Pons (tissue), 1 donor: Measurements from ENCODE around the gene SLC7A6OS.
"Not testable (repeated sequence)": the region's sequence is repeated elsewhere in the genome, so short reads cannot be mapped to it uniquely, and the experiment has no call there.

Source experiments
- DNase-seq: peaks from one replicate; pipeline ENCODE4 v3.0.0-alpha.2; 2016; ENCODE audit warnings: low spot score

The SLC7A6OS gene

DNA sequence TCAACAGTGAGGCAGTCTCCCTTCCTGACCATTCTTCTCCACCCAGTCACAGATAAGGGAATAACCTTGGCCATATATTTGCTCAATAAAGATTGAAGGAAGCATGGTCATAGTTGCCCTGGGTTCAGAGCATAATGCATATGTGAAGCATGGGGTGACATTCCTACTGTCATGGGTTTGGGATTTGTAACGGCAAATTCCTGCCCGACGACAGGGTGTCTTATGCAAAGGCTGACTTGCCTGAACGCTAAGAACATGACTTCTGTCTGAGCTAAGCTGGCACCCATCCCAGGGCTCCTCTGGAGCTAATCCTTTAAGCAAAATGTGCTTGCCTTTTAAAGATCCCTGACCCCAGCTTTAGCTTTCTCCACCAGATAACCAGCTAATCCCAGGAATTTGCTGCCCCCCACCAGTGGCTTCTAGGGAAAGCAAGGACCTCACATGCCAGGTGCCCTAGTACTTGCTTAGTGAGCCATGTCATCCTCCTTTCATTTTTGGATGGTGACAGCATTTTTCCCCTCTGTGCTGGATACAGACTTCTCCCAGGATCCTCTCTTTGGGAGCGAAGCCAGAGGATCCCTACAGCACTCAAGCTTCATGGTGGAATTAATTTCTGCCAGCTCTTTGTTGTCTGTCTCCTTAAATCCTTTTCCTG lies 11.7 kb downstream of the SLC7A6OS start:
- no peak for DNase-seq

- no peak for DNase-seq
Measured at GRCh38 chr16:68298312-68298711, 12.4 kb downstream of the SLC7A6OS start.

- DNase-seq = no peak
Measured at GRCh38 chr16:68297908-68298307, 12.8 kb downstream of the SLC7A6OS start.

- no peak for DNase-seq
Measured at GRCh38 chr16:68296693-68297092, 14.1 kb downstream of the SLC7A6OS start.

DNA sequence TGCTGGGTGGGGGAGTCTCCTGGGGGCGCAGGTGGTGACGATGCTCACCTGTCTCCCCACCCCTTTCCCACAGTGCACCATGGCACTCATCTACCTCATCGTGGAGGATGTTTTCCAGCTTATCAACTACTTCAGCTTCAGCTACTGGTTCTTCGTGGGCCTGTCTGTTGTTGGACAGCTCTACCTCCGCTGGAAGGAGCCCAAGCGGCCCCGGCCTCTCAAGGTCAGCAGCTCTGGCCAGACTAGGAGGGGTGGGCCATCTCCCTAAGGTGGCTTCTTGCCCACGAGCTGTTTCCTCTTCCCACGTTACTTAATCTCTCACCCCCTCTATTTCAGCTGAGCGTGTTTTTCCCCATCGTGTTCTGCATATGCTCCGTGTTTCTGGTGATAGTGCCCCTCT lies 14.5 kb downstream of the SLC7A6OS start:
- no peak for DNase-seq

GRCh38 chr16:68292425-68292824 lies 18.3 kb downstream of the SLC7A6OS start:
- DNase-seq = no peak

DNA sequence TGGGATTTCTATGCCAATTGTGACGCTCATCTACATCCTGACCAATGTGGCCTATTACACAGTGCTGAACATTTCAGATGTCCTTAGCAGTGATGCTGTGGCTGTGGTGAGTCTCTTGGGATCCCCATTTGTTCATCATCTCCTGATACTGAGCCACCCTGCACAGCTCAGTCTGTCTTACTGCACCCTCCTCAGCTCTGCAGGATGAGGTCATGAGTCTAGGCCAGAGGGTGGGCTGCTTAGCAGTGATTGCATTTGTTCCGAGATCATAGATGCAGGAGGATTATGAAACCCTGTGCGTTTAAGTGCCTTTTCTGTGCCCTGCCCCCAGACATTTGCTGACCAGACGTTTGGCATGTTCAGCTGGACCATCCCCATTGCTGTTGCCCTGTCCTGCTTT lies 19.5 kb downstream of the SLC7A6OS start:
- DNase-seq = no peak

DNA sequence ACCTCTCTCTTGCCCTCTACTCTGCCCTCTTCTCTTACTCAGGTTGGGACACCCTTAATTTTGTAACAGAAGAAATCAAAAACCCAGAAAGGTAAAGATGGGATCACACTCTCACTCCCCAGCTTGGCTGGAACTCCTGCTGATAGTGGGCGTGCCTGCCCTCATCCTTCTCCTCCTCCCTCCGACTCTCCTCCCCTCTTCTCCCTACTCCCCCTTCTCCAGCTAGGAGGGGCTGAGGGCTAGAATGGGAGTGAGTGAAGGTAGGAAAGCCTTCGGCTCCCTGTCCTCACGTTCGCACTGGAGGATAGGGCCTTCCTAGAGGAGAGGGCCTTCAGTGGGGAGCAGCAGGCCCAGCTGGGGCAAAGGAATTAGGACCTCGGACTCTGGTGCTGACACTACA lies 20.3 kb downstream of the SLC7A6OS start:
- DNase-seq = no peak

- DNase-seq = no peak
Measured at GRCh38 chr16:68289621-68290329, 21.0 kb downstream of the SLC7A6OS start.

- DNase-seq = no peak
Measured at GRCh38 chr16:68289202-68289601, 21.5 kb downstream of the SLC7A6OS start.

- DNase-seq = not testable (repeated sequence)
Measured at GRCh38 chr16:68288796-68289195, 21.9 kb downstream of the SLC7A6OS start.

GRCh38 chr16:68288252-68288650 lies 22.5 kb downstream of the SLC7A6OS start:
- no peak for DNase-seq

DNA sequence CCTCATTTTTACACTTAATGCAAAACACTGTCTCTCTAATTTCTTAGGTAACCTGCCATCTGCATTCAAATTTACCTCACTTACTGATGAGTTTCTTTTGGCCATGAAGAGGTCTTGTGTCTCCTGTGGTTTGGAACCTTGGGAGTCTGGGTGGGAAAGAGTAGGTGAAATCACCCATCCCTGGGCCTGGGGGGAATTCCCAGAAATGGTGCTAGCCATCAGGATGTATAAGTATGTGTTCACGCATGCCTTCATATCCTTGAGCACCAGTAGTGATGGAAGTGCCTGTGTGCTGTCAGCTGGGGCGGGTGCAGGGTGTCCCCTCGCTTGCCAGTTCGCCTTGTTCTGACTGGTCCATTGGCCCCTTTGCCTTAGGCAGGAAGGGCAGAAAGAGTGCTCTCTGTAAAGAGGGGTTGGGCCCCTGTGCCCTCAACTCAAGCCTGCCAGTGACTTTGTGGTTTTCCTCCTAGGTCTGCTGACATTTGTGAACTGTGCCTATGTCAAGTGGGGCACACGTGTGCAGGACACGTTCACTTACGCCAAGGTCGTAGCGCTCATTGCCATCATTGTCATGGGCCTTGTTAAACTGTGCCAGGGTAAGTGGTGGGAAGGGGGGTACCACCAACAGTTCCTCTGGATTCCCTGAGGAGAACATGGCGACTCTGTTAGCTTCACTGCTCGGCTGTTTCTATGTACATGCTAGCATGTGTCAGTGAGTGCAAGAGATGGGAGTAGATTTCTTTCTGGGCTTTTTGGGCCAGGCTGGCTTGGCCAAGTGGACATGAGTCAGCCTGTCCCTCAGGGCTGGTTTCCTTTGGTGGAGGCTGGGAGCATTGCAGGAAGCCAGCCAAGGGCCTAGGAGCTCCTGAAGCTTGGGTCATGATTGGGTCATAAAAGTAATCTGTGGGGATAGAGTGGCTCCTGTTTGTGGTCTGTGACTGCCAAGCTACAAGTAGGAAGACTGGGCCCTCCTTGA lies 23.2 kb downstream of the SLC7A6OS start:
- DNase-seq = no peak

DNA sequence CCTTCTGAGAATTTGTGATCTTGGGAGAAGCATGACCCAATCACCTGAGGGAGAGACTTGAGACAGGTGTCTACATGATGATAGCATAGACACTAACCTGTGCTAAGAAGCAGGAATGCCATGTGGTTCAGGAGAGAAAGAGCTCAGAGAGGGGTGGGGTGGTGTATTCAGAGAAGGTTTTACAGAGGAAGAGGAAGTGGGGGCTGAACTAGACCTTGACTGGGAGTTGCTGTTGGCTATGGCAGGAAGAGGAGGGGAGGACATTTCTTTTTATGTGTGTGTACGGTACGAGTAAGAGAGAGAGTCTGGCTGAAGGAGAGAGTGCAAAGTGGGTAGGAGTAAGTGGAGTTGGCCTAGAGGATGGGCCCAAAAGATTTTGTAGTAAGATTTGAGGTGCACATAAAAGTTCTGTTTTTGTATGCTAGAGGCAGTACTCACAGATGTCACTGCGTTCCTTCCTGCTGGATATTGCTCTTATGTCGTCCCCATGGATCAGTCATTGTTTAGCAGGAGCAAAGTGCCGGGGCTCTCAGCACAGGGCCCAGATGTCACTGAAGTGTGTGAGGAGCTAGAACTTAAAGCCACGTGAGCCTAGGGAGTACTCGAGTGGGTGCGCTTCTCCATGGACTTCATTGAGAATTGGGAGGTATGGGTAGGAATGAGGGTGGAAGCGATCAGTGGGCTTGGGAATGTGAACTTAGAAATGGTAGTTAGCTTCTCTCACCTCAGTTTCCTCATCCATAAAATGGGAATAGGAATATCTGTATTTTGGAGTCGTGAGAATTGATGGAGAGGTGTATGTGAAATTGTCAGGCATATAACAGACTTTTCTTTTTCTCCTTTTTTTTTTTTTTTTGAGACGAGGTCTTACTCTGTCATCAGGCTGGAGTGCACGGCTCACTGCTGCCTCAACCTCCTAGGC lies 24.3 kb downstream of the SLC7A6OS start:
- peak; percentile 38 for DNase-seq

DNA sequence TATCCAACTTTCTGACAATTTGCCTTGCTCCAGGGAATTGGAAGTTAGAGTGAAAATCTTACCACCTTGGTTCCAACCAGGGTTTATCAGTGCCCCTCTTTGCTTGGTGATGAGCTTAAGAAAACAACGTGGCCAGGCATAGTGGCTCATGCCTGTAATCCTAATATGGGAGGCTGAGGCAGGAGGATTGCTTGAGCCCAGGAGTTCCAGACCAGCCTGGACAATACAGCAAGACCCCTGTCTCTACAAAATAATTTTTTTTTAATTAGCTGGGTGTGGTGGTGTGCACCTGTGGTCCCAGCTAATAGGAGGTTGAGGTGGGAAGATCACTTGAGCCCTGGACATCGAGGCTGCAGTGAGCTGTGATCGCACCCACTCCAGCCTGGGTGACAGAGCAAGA lies 25.1 kb downstream of the SLC7A6OS start:
- no peak for DNase-seq

DNA sequence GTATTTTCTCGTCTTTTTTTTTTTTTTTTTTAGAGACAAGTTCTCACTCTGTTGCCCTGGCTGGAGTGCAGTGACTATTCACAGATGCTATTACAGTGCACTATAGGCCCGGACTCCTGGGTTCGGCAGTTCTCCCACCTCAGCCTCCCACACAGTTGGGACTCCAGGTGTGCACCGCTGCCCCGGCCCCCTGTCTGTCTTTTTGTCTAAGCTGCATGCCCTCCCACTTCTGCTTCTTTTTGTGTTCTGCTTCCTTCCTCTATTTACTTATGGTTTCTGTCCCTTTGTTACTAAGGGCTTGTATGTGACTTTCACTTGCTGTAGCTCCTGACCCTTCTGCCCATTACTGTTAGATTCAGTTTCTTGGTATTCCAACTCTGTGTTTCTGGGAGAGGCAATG lies 25.9 kb downstream of the SLC7A6OS start:
- DNase-seq = peak; percentile 53

GRCh38 chr16:68283801-68284598 lies 26.7 kb downstream of the SLC7A6OS start:
- DNase-seq = no peak

- DNase-seq = peak; percentile 29
Measured at GRCh38 chr16:68283346-68283745, 27.4 kb downstream of the SLC7A6OS start.

GRCh38 chr16:68282064-68282452 lies 28.7 kb downstream of the SLC7A6OS start:
- DNase-seq = no peak

DNA sequence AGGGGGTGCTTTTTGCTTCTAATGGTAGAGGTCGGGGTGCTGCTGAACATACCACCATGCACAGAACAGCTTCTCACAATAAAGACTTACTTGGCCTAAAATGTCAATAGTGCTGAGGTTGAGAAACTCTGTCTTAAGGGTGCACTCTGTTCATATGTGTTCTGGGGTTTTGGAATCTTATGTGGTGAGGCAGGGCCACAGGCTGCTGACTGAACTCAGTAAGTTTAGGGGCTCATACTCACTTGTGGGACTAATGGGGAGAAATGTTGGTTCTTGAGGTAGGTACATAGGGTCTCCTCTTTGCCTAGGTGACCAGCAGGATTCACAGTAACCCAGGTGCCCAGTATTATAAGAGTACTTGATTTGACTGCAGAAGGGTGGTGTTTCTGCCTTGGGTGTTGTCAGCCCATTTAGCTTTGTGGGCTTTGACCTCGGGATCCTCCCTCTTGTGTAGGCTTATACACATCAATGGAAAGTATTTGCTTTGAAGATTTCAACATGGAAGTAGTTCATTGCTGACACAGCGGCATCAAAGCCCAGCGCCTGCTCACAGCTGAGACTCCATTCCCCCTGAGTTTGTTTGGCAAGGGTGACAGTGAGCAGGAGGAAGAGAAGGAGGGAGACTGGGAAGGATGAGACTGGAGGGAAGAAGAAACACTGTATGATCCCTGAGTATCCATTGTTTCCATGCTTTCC lies 29.2 kb downstream of the SLC7A6OS start:
- DNase-seq = no peak
